OCI-LY3 (cell line): ENCODE data around the gene PYY.

Experiments
- H2AFZ ChIP-seq: fragments of 200-600, 300-600 bp; shearing (Covaris generic); 2 replicates; pipeline ENCODE4 v1.6.0; 2014; ENCODE audit warnings: antibody characterized with exemption, low read depth, low read length
- H3K27ac ChIP-seq: fragments of 200-600, 300-600 bp; sonication (generic); 2 replicates; pipeline ENCODE4 v1.5.1; 2014; ENCODE audit warnings: mild to moderate bottlenecking, low read length, moderate library complexity, mixed read lengths
- H3K27me3 ChIP-seq: fragments of 200-600, 300-600 bp; sonication (generic); 2 replicates; pipeline ENCODE4 v1.6.1; 2014; ENCODE audit warnings: low read depth, low read length, mixed read lengths
- H3K36me3 ChIP-seq: fragments of 200-600, 300-600 bp; sonication (generic); replicated peaks from 2 replicates; pipeline ENCODE3; 2014; ENCODE audit warnings: low read depth, low read length, mixed read lengths
- H3K4me1 ChIP-seq: fragments of 300-600, 200-600 bp; sonication (generic); 2 replicates; pipeline ENCODE4 v1.6.1; 2014; ENCODE audit warnings: low read length, mixed read lengths
- H3K4me2 ChIP-seq: fragments of 200-600, 300-600 bp; sonication (generic); 2 replicates; pipeline ENCODE4 v1.6.1; 2014; ENCODE audit warnings: low read length, mixed read lengths
- H3K4me3 ChIP-seq: fragments of 300-600, 200-600 bp; sonication (generic); 2 replicates; pipeline ENCODE4 v1.5.1; 2014; ENCODE audit warnings: antibody characterized with exemption, mild to moderate bottlenecking, low read length, moderate library complexity
- H3K79me2 ChIP-seq: fragments of 300-600, 200-600 bp; shearing (Covaris generic); 2 replicates; pipeline ENCODE4 v1.6.1; 2014; ENCODE audit warnings: mild to moderate bottlenecking, low read length, mixed read lengths
- H3K9ac ChIP-seq: fragments of 300-600, 200-600 bp; shearing (Covaris generic); 2 replicates; pipeline ENCODE4 v1.6.0; 2014; ENCODE audit warnings: mild to moderate bottlenecking, low read length, moderate library complexity
- H3K9me3 ChIP-seq: fragments of 200-600, 300-600 bp; shearing (Covaris generic); 2 replicates; pipeline ENCODE4 v1.6.1; 2014; ENCODE audit warnings: low read length, mixed read lengths; ENCODE audit not compliant: insufficient read depth
- H4K20me1 ChIP-seq: fragments of 200-600, 300-600 bp; sonication (generic); 2 replicates; pipeline ENCODE4 v1.6.1; 2016; ENCODE audit warnings: low read length, mixed read lengths; ENCODE audit not compliant: insufficient read depth
- CTCF ChIP-seq: fragments of 200-600, 300-600 bp; sonication (generic); IDR thresholded peaks from 2 replicates; pipeline ENCODE4 v1.5.1; 2014; ENCODE audit warnings: antibody characterized with exemption, low read length, low read depth
- EZH2phosphoT487 ChIP-seq: fragments of 200-600 bp; shearing (Covaris generic); IDR thresholded peaks from 2 replicates; pipeline ENCODE4 v1.6.1; 2018; ENCODE audit warnings: antibody characterized with exemption, mixed run types, low read depth

Gene PYY

GRCh38 chr17:43979011-43979410 is 25.3 kb upstream of the PYY start:
- TF ChIP-seq CTCF (no peak), EZH2phosphoT487 (no peak)
- H3K79me2 ChIP-seq = no peaks in the 10 kb centered on the region
- no peak overlapping the region for H3K27ac ChIP-seq
- no peak overlapping the region for H3K4me2 ChIP-seq
- no peak overlapping the region for H3K9ac ChIP-seq
- no peaks in the 10 kb centered on the region for H3K27me3 ChIP-seq
- no peaks in the 10 kb centered on the region for H4K20me1 ChIP-seq
- no peak overlapping the region for H3K4me3 ChIP-seq
- H3K36me3 ChIP-seq = no peaks in the 10 kb centered on the region
- no peaks in the 10 kb centered on the region for H3K4me1 ChIP-seq
- H2AFZ ChIP-seq = no peak overlapping the region
- no peaks in the 10 kb centered on the region for H3K9me3 ChIP-seq

DNA sequence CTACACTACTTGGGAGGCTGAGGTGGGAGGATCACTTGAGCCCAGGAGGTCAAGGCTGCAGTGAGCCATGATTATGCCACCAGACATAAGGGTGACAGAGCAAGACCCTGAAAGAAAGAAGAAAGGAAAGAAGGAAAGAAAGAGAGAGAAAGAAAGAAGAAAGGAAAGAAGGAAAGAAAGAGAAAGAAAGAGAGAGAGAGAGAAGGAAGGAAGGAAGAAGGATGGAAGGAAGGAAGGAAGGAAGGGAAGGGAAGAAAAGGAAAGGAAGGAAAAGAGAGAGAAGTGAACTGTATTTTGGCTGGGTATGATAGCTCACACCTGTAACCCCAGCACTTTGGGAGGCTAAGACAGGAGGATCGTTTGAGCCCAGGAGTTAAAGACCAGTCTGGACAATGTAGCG is 24.3 kb upstream of the PYY start:
- H3K4me1 ChIP-seq = no peaks in the 10 kb centered on the region
- H3K4me3 ChIP-seq = no peak overlapping the region

GRCh38 chr17:43976963-43977837 is 23.5 kb upstream of the PYY start:
- H3K4me2 ChIP-seq = no peak overlapping the region
- no peak overlapping the region for H3K9ac ChIP-seq
- no peaks in the 10 kb centered on the region for H3K9me3 ChIP-seq
- H3K4me1 ChIP-seq = no peaks in the 10 kb centered on the region
- H4K20me1 ChIP-seq = no peaks in the 10 kb centered on the region
- H3K27ac ChIP-seq = no peak overlapping the region
- H3K79me2 ChIP-seq = no peaks in the 10 kb centered on the region
- no peak overlapping the region for H2AFZ ChIP-seq
- H3K27me3 ChIP-seq = no peaks in the 10 kb centered on the region
- no peaks in the 10 kb centered on the region for H3K36me3 ChIP-seq
- TF ChIP-seq CTCF (no peak), EZH2phosphoT487 (no peak)
- no peak overlapping the region for H3K4me3 ChIP-seq

More for the DNA sequence above, 24.3 kb upstream of the PYY start:
- Histone ChIP-seq H3K9me3 (no peaks in the 10 kb centered on the region), H2AFZ (no peak overlapping the region), H4K20me1 (no peaks in the 10 kb centered on the region), H3K27ac (no peak overlapping the region), H3K9ac (no peak overlapping the region), H3K27me3 (no peaks in the 10 kb centered on the region), H3K4me2 (no peak overlapping the region), H3K79me2 (no peaks in the 10 kb centered on the region), H3K36me3 (no peaks in the 10 kb centered on the region)
- TF ChIP-seq CTCF (no peak), EZH2phosphoT487 (no peak)

- Histone ChIP-seq H3K9me3 (no peaks in the 10 kb centered on the region), H3K4me2 (no peak overlapping the region), H3K36me3 (no peaks in the 10 kb centered on the region), H3K27ac (no peak overlapping the region), H3K27me3 (no peaks in the 10 kb centered on the region), H3K4me3 (no peak overlapping the region), H4K20me1 (no peaks in the 10 kb centered on the region), H2AFZ (no peak overlapping the region), H3K4me1 (no peaks in the 10 kb centered on the region), H3K79me2 (no peaks in the 10 kb centered on the region), H3K9ac (no peak overlapping the region)
- no peak for TF ChIP-seq EZH2phosphoT487
- TF ChIP-seq CTCF = no peak
These were observed 22.2 kb upstream of the PYY start for GRCh38 chr17:43975898-43976297.
